ENCODE measurements around the gene RUVBL2.
A peak's percentile ranks its signal among the peaks of the same experiment; 100 is the strongest.

The RUVBL2 gene

GRCh38 chr19:48988286-48988685 is 5.4 kb upstream of the RUVBL2 start:
- Histone ChIP-seq H3K4me1 (ENCODE audit: control insufficient read depth in 2 of 2, insufficient read depth in 2 of 2, low read length in 2 of 2) (peaks cover 10 to 12% of the 10 kb centered on the region in 2 donors), H3K27me3 (ENCODE audit: control insufficient read depth in 2 of 2, insufficient read depth in 2 of 2, low read length in 2 of 2) (no peaks in the 10 kb centered on the region), H3K36me3 (ENCODE audit: control insufficient read depth in 2 of 2, insufficient read depth in 2 of 2, low read length in 2 of 2) (peaks cover 13 to 40% of the 10 kb centered on the region in 2 donors), H3K9ac (ENCODE audit: low read depth in 1 of 2, low read length in 2 of 2) (no peak overlapping the region), H3K27ac (ENCODE audit: low read depth in 2 of 2, low read length in 2 of 2) (no peak overlapping the region), H3K4me3 (ENCODE audit: low read length in 2 of 2) (no peak overlapping the region), H3K9me3 (ENCODE audit: control insufficient read depth in 2 of 2, low read length in 2 of 2) (no peaks in the 10 kb centered on the region)

DNA sequence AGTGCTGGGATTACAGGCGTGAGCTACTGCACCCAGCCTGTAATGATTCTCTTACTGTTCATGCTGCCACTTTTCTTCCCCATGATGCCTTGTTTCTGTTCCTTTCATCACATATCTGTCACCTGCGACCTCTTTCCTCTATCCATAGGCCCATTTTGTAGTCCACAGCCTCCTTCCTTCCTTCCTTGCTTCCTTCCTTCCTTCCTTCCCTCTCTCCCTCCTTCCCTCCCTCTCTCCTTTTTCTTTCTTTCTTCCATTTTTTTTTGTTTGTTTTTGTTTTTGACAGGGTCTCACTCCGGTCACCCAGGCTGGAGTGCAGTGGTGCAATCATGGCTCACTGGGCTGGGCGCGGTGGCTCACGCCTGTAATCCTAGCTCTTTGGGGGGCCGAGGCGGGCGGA is 4.8 kb upstream of the RUVBL2 start:
- Histone ChIP-seq H3K4me1 (ENCODE audit: control insufficient read depth in 2 of 2, insufficient read depth in 2 of 2, low read length in 2 of 2) (peaks cover 10 to 12% of the 10 kb centered on the region in 2 donors), H3K9ac (ENCODE audit: low read depth in 1 of 2, low read length in 2 of 2) (no peak overlapping the region)

DNA sequence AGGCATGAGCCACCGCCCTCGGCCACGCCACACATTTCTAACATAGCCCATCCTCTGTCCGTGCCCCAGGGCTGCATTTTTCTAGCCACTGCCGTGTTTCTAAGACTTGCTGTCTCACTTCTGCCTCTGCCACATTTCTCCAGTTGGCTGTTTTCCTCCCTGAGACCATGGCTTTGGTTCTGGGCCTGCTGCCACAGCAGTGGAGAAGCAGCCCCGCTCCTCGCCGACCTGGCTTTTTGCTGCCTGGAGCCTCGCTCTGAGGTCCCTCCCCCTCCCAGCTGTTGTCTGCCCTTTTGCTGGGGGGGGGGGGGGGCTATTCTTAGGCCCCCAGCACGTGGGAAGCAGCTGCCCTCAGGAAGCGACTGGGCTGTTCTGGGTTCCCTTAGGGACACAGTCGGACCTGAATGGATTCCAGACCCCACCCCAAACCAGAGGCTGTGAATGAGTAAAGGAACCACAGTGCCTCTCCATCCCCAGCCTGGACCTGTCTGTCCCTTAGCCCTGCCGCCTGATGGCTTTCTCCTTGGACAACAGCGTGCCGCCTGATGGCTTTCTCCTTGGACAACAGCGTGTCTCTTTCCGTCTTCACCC is 3.9 kb upstream of the RUVBL2 start:
- Histone ChIP-seq H3K27ac (ENCODE audit: low read depth in 2 of 2, low read length in 2 of 2) (no peak overlapping the region), H3K4me1 (ENCODE audit: control insufficient read depth in 2 of 2, insufficient read depth in 2 of 2, low read length in 2 of 2) (peaks cover 16% of the 10 kb centered on the region in 2 donors), H3K27me3 (ENCODE audit: control insufficient read depth in 2 of 2, insufficient read depth in 2 of 2, low read length in 2 of 2) (no peaks in the 10 kb centered on the region), H3K36me3 (ENCODE audit: control insufficient read depth in 2 of 2, insufficient read depth in 2 of 2, low read length in 2 of 2) (peaks cover 13 to 35% of the 10 kb centered on the region in 2 donors), H3K4me3 (ENCODE audit: low read length in 2 of 2) (no peak overlapping the region), H3K9ac (ENCODE audit: low read depth in 1 of 2, low read length in 2 of 2) (no peak overlapping the region), H3K9me3 (ENCODE audit: control insufficient read depth in 2 of 2, low read length in 2 of 2) (no peaks in the 10 kb centered on the region)

More for the DNA sequence above, 4.8 kb upstream of the RUVBL2 start:
- Histone ChIP-seq H3K27ac (ENCODE audit: low read depth in 2 of 2, low read length in 2 of 2) (no peak overlapping the region), H3K36me3 (ENCODE audit: control insufficient read depth in 2 of 2, insufficient read depth in 2 of 2, low read length in 2 of 2) (peaks cover 13 to 38% of the 10 kb centered on the region in 2 donors), H3K4me3 (ENCODE audit: low read length in 2 of 2) (no peak overlapping the region), H3K9me3 (ENCODE audit: control insufficient read depth in 2 of 2, low read length in 2 of 2) (no peaks in the 10 kb centered on the region), H3K27me3 (ENCODE audit: control insufficient read depth in 2 of 2, insufficient read depth in 2 of 2, low read length in 2 of 2) (no peaks in the 10 kb centered on the region)

GRCh38 chr19:48990400-48990799 is 3.3 kb upstream of the RUVBL2 start:
- no peak overlapping the region for H3K9ac ChIP-seq (ENCODE audit: low read depth in 1 of 2, low read length in 2 of 2)
- H3K9me3 ChIP-seq (ENCODE audit: control insufficient read depth in 2 of 2, low read length in 2 of 2), result no peaks in the 10 kb centered on the region
- no peak overlapping the region for H3K27ac ChIP-seq (ENCODE audit: low read depth in 2 of 2, low read length in 2 of 2)
- no peaks in the 10 kb centered on the region for H3K27me3 ChIP-seq (ENCODE audit: control insufficient read depth in 2 of 2, insufficient read depth in 2 of 2, low read length in 2 of 2)
- no peak overlapping the region for H3K4me3 ChIP-seq (ENCODE audit: low read length in 2 of 2)
- peaks cover 16% of the 10 kb centered on the region in 2 donors for H3K4me1 ChIP-seq (ENCODE audit: control insufficient read depth in 2 of 2, insufficient read depth in 2 of 2, low read length in 2 of 2)
- peaks cover 8 to 29% of the 10 kb centered on the region in 2 donors for H3K36me3 ChIP-seq (ENCODE audit: control insufficient read depth in 2 of 2, insufficient read depth in 2 of 2, low read length in 2 of 2)

DNA sequence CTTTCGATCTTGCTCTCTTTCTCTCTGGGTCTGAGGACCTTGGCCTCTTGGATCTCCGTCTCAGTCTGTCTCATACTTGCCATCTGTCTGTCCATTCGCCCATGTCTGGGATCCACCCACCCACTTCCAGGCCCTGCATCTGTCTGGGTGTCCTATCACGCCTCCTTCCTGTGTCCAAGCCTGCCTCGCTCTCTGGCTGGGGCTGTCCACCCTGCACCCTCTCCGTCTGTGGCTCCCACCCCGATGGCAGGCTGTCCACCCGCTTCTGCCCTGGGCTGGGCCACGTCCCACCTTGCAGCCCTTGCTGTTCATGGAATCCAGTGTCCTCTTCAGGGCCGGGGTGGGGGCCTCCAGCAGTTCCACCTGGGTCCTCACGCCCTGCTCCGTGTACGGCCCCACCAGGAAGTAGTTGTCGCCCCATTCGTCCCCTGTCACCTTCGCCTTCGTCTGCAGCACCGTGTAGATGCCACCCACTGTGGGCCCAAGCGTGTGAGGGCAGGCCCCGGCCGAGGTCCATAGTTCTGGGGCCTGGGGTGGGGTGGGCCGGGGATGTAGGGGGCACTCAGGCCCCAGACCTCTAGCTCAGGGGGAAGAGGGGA is 2.6 kb upstream of the RUVBL2 start:
- Histone ChIP-seq H3K36me3 (ENCODE audit: control insufficient read depth in 2 of 2, insufficient read depth in 2 of 2, low read length in 2 of 2) (peaks cover under 1 to 24% of the 10 kb centered on the region in 2 donors), H3K27me3 (ENCODE audit: control insufficient read depth in 2 of 2, insufficient read depth in 2 of 2, low read length in 2 of 2) (no peaks in the 10 kb centered on the region), H3K9ac (ENCODE audit: low read depth in 1 of 2, low read length in 2 of 2) (peak overlapping the region in 1 of 2 donors; percentile 87), H3K27ac (ENCODE audit: low read depth in 2 of 2, low read length in 2 of 2) (no peak overlapping the region), H3K9me3 (ENCODE audit: control insufficient read depth in 2 of 2, low read length in 2 of 2) (no peaks in the 10 kb centered on the region), H3K4me3 (ENCODE audit: low read length in 2 of 2) (no peak overlapping the region), H3K4me1 (ENCODE audit: control insufficient read depth in 2 of 2, insufficient read depth in 2 of 2, low read length in 2 of 2) (peaks cover 16% of the 10 kb centered on the region in 2 donors)

DNA sequence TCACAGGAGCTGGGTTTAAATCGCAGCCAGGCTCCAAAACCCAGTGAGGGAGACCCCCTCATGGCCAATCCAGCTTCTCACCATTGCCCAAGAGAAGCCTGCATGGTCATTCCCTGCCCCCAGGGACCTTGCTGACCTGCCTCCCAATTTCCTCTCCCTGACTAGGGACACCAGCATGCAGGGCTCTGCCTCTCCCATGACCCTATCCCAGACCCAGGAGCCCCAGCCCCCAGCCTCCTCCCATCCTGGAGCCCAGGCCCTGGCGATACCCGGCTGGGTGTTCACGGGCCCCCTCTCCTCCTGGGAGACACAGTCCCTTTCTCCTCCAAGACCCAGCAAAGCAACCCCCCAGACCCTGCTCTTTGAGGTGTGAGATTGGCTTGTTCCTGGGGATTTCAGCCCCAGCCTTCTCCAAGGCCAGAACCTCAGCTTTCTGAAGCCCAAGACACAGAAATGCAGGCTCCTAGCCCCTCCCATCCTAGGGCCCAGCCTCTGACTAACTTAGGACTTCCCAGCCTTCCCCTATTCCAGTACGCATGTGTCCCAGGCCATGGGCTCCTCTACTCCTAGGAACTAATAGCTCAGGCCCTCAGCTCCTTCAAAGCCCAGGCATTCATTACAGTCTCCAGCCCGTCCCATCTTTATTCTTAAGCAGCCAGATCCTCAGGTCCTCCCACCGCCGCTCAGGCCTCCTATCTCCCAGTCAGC is 1.7 kb upstream of the RUVBL2 start:
- peak overlapping the region; percentile 88 to 99 for H3K4me3 ChIP-seq (ENCODE audit: low read length in 2 of 2)
- peak overlapping the region; percentile 87 to 95 for H3K9ac ChIP-seq (ENCODE audit: low read depth in 1 of 2, low read length in 2 of 2)
- H3K36me3 ChIP-seq (ENCODE audit: control insufficient read depth in 2 of 2, insufficient read depth in 2 of 2, low read length in 2 of 2), result peaks cover 0 to 19% of the 10 kb centered on the region in 2 donors
- H3K9me3 ChIP-seq (ENCODE audit: control insufficient read depth in 2 of 2, low read length in 2 of 2), result no peaks in the 10 kb centered on the region
- H3K27ac ChIP-seq (ENCODE audit: low read depth in 2 of 2, low read length in 2 of 2), result peak overlapping the region; percentile 98
- no peaks in the 10 kb centered on the region for H3K27me3 ChIP-seq (ENCODE audit: control insufficient read depth in 2 of 2, insufficient read depth in 2 of 2, low read length in 2 of 2)
- H3K4me1 ChIP-seq (ENCODE audit: control insufficient read depth in 2 of 2, insufficient read depth in 2 of 2, low read length in 2 of 2), result peaks cover 16% of the 10 kb centered on the region in 2 donors

GRCh38 chr19:48992581-48993174 is 1.0 kb upstream of the RUVBL2 start:
- Histone ChIP-seq H3K36me3 (ENCODE audit: control insufficient read depth in 2 of 2, insufficient read depth in 2 of 2, low read length in 2 of 2) (peaks cover 0 to 16% of the 10 kb centered on the region in 2 donors), H3K27ac (ENCODE audit: low read depth in 2 of 2, low read length in 2 of 2) (peak overlapping the region; percentile 98), H3K9ac (ENCODE audit: low read depth in 1 of 2, low read length in 2 of 2) (peak overlapping the region; percentile 87 to 95), H3K4me1 (ENCODE audit: control insufficient read depth in 2 of 2, insufficient read depth in 2 of 2, low read length in 2 of 2) (peaks cover 16% of the 10 kb centered on the region in 2 donors), H3K4me3 (ENCODE audit: low read length in 2 of 2) (peak overlapping the region; percentile 88 to 99), H3K9me3 (ENCODE audit: control insufficient read depth in 2 of 2, low read length in 2 of 2) (no peaks in the 10 kb centered on the region), H3K27me3 (ENCODE audit: control insufficient read depth in 2 of 2, insufficient read depth in 2 of 2, low read length in 2 of 2) (no peaks in the 10 kb centered on the region)

GRCh38 chr19:48994035-48994386 is 324 bp downstream of the RUVBL2 start:
- H3K36me3 ChIP-seq (ENCODE audit: control insufficient read depth in 2 of 2, insufficient read depth in 2 of 2, low read length in 2 of 2), result peaks cover 0 to 6% of the 10 kb centered on the region in 2 donors
- peak overlapping the region; percentile 89 to 99 for H3K4me3 ChIP-seq (ENCODE audit: low read length in 2 of 2)
- peak overlapping the region; percentile 98 for H3K27ac ChIP-seq (ENCODE audit: low read depth in 2 of 2, low read length in 2 of 2)
- no peaks in the 10 kb centered on the region for H3K9me3 ChIP-seq (ENCODE audit: control insufficient read depth in 2 of 2, low read length in 2 of 2)
- peak overlapping the region; percentile 84 to 95 for H3K9ac ChIP-seq (ENCODE audit: low read depth in 1 of 2, low read length in 2 of 2)
- H3K27me3 ChIP-seq (ENCODE audit: control insufficient read depth in 2 of 2, insufficient read depth in 2 of 2, low read length in 2 of 2), result no peaks in the 10 kb centered on the region
- H3K4me1 ChIP-seq (ENCODE audit: control insufficient read depth in 2 of 2, insufficient read depth in 2 of 2, low read length in 2 of 2), result peaks cover 16% of the 10 kb centered on the region in 2 donors

- Histone ChIP-seq H3K27me3 (ENCODE audit: control insufficient read depth in 2 of 2, insufficient read depth in 2 of 2, low read length in 2 of 2) (no peaks in the 10 kb centered on the region), H3K4me3 (ENCODE audit: low read length in 2 of 2) (no peak overlapping the region), H3K27ac (ENCODE audit: low read depth in 2 of 2, low read length in 2 of 2) (no peak overlapping the region), H3K9ac (ENCODE audit: low read depth in 1 of 2, low read length in 2 of 2) (no peak overlapping the region), H3K36me3 (ENCODE audit: control insufficient read depth in 2 of 2, insufficient read depth in 2 of 2, low read length in 2 of 2) (peaks cover 0 to 5% of the 10 kb centered on the region in 2 donors), H3K9me3 (ENCODE audit: control insufficient read depth in 2 of 2, low read length in 2 of 2) (no peaks in the 10 kb centered on the region), H3K4me1 (ENCODE audit: control insufficient read depth in 2 of 2, insufficient read depth in 2 of 2, low read length in 2 of 2) (peaks cover 4 to 6% of the 10 kb centered on the region in 2 donors)
Measured at GRCh38 chr19:48997972-48998371, 4.3 kb downstream of the RUVBL2 start.

All from mucosa of rectum (tissue), 2 donors.